GM18499 (cell line): ENCODE measurements around the gene OSBPL6.

Experiments
- ATAC-seq: cut with Tn5 transposase; IDR thresholded peaks from one replicate; pipeline ENCODE4 v1.9.1; 2021; ENCODE audit warnings: moderate number of reproducible peaks; ENCODE audit not compliant: insufficient read depth, unreplicated experiment

OSBPL6 gene

GRCh38 chr2:178268435-178268834 is 74.1 kb downstream of the OSBPL6 start:
- no peak for ATAC-seq

GRCh38 chr2:178269438-178270224 is 75.3 kb downstream of the OSBPL6 start:
- ATAC-seq: no peak

GRCh38 chr2:178270338-178270737 is 76.0 kb downstream of the OSBPL6 start:
- no peak for ATAC-seq

DNA sequence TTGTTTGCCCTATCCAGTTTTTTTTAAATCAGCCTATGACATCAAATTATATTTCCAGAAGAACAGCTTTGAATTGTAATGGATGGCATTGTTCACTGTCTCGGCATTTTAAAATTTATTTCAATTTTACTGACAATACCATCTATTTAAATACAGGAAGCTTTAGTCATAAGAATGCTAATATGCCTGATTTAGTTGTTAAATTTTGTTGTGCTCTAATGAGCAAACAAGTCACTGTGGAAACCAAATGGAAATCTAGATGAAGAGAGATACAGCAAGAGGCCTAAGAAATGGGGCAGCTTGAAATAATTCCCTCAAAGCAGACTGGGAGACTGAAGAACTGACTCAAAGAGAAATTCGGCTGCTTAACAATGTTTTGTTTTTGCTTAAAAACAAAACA is 76.8 kb downstream of the OSBPL6 start:
- no peak for ATAC-seq

GRCh38 chr2:178271629-178272333 is 77.5 kb downstream of the OSBPL6 start:
- no peak for ATAC-seq

- no peak for ATAC-seq
Observed at GRCh38 chr2:178273787-178274360, 79.6 kb downstream of the OSBPL6 start.

GRCh38 chr2:178275600-178275999 is 81.3 kb downstream of the OSBPL6 start:
- no peak for ATAC-seq

DNA sequence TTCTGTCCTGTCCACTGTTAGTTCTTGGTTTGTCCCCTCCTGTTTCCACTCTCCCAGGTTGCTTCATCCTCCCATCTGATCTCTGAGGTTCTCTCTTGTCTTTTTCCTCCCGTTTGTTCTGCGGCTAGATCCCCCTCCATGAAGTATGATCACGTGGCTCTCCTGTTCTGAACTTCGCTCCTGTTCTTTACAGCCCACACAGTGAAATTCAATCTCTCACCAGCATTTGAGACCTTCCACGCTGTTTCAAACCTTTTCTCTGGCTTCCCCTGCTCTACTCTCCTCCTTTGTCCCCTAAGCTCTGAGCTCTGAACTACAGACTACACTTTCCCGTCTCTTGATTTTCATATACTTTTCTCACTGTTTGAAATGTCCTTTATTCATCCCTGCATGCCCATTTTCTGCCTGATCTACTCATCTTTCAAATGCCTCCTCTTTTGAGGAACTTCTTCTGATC is 83.5 kb downstream of the OSBPL6 start:
- no peak for ATAC-seq

GRCh38 chr2:178279142-178279541 is 84.8 kb downstream of the OSBPL6 start:
- ATAC-seq: no peak

- ATAC-seq: no peak
Observed at GRCh38 chr2:178279636-178280035, 85.3 kb downstream of the OSBPL6 start.

DNA sequence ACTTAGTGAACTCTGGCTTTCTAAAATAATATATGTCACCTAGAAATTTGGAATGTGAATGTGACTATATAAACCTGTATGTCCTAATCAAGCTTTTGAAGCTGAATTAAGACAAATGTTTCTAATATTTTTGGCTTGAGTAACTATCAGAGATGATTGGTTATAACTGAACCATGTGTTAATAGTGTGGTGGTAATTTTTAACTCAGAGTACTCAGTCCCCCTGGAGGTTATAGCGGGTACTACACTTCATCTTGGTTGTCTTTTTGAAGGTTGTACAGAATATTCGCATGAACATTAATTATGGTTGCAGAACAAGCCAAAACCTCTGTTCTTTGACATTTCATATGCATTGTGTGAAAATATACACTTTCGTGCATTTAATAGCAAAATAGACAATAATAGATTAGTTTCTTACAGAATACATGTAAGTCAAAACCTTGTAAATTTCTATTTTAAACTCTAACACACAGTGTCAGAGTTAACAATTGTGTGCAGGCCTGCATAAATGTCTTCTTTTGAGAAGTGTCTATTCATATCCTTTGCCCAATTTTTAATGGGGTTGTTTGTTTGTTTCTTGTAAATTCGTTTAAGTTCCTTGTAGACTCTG is 86.0 kb downstream of the OSBPL6 start:
- peak; percentile 60 for ATAC-seq

DNA sequence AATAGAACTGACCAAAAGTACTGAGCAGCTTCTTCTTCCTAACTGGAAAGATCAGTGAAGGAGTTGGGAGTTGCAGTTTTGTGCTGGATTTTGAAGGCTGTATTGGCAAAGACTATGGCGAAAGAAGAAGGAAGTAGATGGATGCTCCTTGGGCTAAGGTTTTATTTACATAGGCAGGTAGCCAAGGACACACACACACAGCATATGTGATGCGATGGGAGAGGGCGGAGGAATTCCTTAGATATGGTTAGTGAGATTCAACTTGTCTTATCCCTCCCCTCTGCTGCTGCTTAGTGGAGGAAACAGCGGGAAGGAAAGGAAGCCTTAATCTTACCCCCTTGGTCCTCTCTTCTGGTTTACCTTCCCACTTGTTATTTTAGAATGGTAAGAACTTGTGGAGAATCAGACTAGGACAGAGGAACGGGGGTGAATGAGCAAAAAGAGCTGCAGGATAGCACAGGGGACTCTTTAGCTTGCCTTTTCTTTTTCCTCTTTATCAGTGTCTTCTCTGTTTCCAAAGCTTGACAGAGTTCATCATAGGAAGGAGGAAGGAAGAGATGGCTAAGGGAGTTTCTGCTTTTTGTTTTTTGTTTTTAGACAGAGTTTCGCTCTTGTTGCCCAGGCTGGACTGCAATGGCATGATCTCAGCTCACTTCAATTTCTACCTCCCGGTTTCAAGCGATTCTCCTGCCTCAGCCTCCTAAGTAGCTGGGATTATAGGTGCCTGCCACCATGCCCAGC is 87.9 kb downstream of the OSBPL6 start:
- ATAC-seq: no peak

DNA sequence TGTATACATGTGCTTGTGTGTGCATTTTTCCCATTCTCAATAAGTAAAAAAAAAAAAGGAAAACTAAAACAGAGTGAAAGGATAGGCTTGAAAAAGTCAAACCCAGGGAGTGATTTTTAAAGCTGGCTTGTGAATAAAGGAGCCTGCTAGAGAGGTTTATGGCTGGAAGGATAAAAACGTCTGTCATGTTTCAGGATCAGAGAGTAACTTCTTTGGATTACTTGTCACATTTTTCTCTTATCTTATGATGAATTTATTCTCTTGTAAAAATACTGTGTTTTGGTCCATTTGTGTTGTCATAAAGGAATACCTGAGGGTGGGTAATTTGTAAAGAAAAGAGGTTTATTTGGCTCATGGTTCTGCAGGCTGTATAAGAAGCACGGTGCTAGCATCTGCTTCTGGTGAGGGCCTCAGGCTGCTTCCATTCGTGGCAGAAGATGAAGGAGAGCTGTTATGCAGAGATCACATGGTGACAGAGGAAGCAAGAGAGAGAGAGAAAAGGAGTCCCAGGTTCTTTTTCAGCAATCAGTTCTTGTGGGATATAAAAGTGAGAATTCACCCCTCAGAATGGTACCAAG is 89.1 kb downstream of the OSBPL6 start:
- no peak for ATAC-seq

DNA sequence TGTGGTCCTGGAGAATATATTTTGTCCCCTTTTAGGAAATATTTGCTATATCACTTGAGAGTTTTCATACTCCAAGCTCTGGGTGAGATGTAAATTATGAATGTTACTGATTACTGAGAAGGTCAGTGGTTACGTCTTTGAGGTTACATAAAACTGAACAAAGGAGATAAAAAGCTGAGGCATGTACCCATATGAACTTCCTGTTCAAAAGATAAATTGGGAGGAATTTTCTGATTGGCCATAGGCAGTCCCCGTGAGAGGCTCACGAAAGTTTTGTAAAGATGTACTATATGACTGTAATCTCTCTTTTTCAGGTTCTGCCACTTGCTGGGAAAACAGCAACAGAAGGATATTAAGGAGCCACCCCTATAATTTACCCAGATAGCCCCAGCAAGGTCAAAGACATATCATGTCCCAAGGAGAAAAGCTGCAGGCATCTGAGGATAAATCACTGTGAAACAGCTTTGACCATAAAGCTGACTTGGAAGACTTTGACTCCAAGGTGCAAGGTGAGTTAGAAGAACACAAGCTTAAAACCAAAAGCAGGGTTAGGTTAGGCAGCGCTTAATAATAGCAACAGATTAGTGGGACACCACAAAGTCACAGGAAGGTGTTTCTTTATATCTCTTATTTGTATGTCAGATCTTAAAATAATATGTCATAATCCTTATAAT is 90.4 kb downstream of the OSBPL6 start:
- ATAC-seq: no peak

- ATAC-seq: no peak
Observed at GRCh38 chr2:178285287-178285615, 90.9 kb downstream of the OSBPL6 start.

DNA sequence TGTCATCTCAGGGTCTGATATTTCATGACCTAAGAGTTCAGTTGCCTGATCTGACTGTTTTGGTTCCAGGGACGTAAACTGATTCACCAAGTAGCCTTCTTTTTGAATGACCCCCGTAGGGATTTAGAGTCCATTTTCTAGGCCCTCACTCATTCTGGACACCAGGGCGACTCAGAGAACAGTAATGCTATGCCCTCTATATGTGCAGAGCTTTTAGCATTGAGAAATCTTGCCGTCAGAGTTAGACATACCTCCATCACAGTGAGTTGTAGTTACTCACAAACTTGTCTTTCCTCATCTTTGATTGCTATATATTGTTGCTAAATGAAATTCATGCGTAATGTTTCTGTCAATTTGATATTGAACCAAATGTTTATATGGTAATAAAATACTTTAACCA is 92.3 kb downstream of the OSBPL6 start:
- no peak for ATAC-seq

- ATAC-seq: no peak
Observed at GRCh38 chr2:178287652-178288344, 93.5 kb downstream of the OSBPL6 start.

DNA sequence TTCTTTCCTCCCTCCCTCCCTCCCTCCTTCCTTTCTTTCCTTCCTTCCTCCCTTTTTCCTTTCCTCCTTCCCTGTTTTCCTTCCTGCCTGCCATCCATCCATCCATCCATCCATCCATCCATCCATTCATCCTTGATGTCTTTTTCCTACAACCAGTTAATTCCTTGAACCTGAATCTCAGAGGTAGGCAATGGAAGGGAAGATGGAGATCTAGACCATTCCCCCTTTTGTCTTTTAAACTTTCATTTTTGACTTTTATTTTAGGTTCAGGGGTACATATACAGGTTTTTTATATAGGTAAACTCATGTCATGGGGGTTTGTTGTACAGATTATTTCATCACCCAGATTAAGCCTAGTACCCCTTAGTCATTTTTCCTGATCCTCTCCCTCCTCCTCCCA is 97.4 kb downstream of the OSBPL6 start:
- ATAC-seq: no peak

GRCh38 chr2:178292586-178292985 is 98.3 kb downstream of the OSBPL6 start:
- no peak for ATAC-seq
